Endothelial cell of umbilical vein (primary cell): Measurements from ENCODE around the gene ODAD4. TPM values are rescaled to one million over a fixed set of nuclear protein-coding genes. Genes with fewer than 3 reads are reported as not detected.

Source experiments
- BruUV-seq: library from RNA; stranded (reverse); fragments of 400-500 nt; replicated peaks from 2 replicates; lab custom pipeline; 2021; lab: Mats Ljungman, UMichigan
- CTCF ChIA-PET: fragments of 300-600, 350-600 bp; sonication (Branson Sonifier 250); formaldehyde crosslinking; loops from one replicate; lab custom pipeline; 2021; ENCODE audit warnings: antibody characterized with exemption, inconsistent platforms; lab: Charles Lee
- POLR2A ChIA-PET: fragments of 300-600, 350-600 bp; sonication (Branson Sonifier 250); formaldehyde crosslinking; loops from one replicate; lab custom pipeline; 2021; ENCODE audit warnings: antibody characterized with exemption, inconsistent platforms; lab: Charles Lee
- DNase-seq: peaks from one replicate; pipeline ENCODE4 v3.0.0-alpha.2; 2011; ENCODE audit warnings: low read depth, low spot score
- FAIRE-seq: peaks from 2 replicates; lab custom pipeline; 2011; peaks lifted over from hg19 to GRCh38; lab: Jason Lieb, UNC
- H2AFZ ChIP-seq: 2 replicates; pipeline ENCODE4 v1.6.0; 2012; ENCODE audit warnings: low read depth, low read length, control low read depth, inconsistent platforms
- H3K27ac ChIP-seq: 2 replicates; pipeline ENCODE4 v1.5.1; 2011; ENCODE audit warnings: low read depth, mild to moderate bottlenecking, control low read depth, low read length, moderate library complexity; ENCODE audit not compliant: insufficient read depth
- H3K27me3 ChIP-seq, 2 experiments: 2 replicates each; pipeline versions ENCODE4 v1.6.0 to v1.6.1; 2011; ENCODE audit warnings: low read length in 2 of 2, mixed read lengths in 1 of 2; ENCODE audit not compliant: control insufficient read depth in 2 of 2, insufficient read depth in 2 of 2
- H3K36me3 ChIP-seq, 2 experiments: 2 replicates in 1 of 2; 3 replicates in 1 of 2; pipeline ENCODE4 v1.5.1; 2011; ENCODE audit warnings: low read length in 2 of 2, mild to moderate bottlenecking in 1 of 2, moderate library complexity in 1 of 2; ENCODE audit not compliant: control insufficient read depth in 2 of 2, insufficient read depth in 2 of 2; ENCODE audit errors: extremely low read depth in 1 of 2
- H3K4me1 ChIP-seq: 3 replicates; pipeline ENCODE4 v1.5.1; 2011; ENCODE audit warnings: mild to moderate bottlenecking, low read length; ENCODE audit not compliant: control insufficient read depth, insufficient read depth; ENCODE audit errors: extremely low read depth
- H3K4me2 ChIP-seq: 2 replicates; pipeline ENCODE4 v1.6.1; 2011; ENCODE audit warnings: low read length, control low read depth, mixed read lengths; ENCODE audit not compliant: insufficient read depth
- H3K4me3 ChIP-seq, 3 experiments: fragments of 200-600 bp in 1 of 3; sonication (generic), shearing (Covaris generic) in 1 of 3; replicated peaks in 1 of 3; 2 replicates each; pipeline ENCODE4 v1.5.1; 2011 to 2016; ENCODE audit warnings: control low read depth in 3 of 3, low read length in 3 of 3, mild to moderate bottlenecking in 2 of 3, inconsistent platforms in 1 of 3, low read depth in 1 of 3, moderate library complexity in 1 of 3; ENCODE audit not compliant: insufficient read depth in 1 of 3
- H3K79me2 ChIP-seq: 2 replicates; pipeline ENCODE4 v1.6.0; 2012; ENCODE audit warnings: low read length, inconsistent platforms; ENCODE audit not compliant: control insufficient read depth, insufficient read depth
- H3K9ac ChIP-seq: replicated peaks from 2 replicates; pipeline ENCODE3; 2011; ENCODE audit warnings: low read length, control low read depth; ENCODE audit not compliant: insufficient read depth; ENCODE audit errors: extremely low read depth
- H3K9me1 ChIP-seq: replicated peaks from 3 replicates; pipeline ENCODE4 v1.6.0; 2011; ENCODE audit warnings: mild to moderate bottlenecking, low read length; ENCODE audit not compliant: control insufficient read depth, insufficient read depth; ENCODE audit errors: extremely low read depth
- H3K9me3 ChIP-seq: replicated peaks from 2 replicates; pipeline ENCODE4 v1.5.1; 2012; ENCODE audit warnings: low read length, inconsistent platforms; ENCODE audit not compliant: control insufficient read depth, insufficient read depth
- H4K20me1 ChIP-seq: replicated peaks from 2 replicates; pipeline ENCODE3; 2011; ENCODE audit warnings: mild to moderate bottlenecking, low read length; ENCODE audit not compliant: control insufficient read depth, insufficient read depth; ENCODE audit errors: extremely low read depth
- EZH2 ChIP-seq: IDR thresholded peaks from 2 replicates; pipeline ENCODE4 v1.6.1; 2012; ENCODE audit warnings: borderline replicate concordance, low read depth, mild to moderate bottlenecking, moderate library complexity, low read length, inconsistent platforms; ENCODE audit not compliant: severe bottlenecking
- FOS ChIP-seq: IDR thresholded peaks from 2 replicates; pipeline ENCODE4 v1.6.1; 2011; ENCODE audit warnings: mild to moderate bottlenecking, low read length, moderate library complexity, borderline replicate concordance; ENCODE audit not compliant: insufficient read depth
- GATA2 ChIP-seq: IDR thresholded peaks from 2 replicates; pipeline ENCODE4 v1.7.0; 2011; ENCODE audit warnings: low read depth, mild to moderate bottlenecking, moderate library complexity, mixed read lengths, low read length; ENCODE audit not compliant: insufficient read length, insufficient read depth
- JUN ChIP-seq: IDR thresholded peaks from 2 replicates; pipeline ENCODE4 v1.6.1; 2011; ENCODE audit warnings: borderline replicate concordance, low read depth; ENCODE audit not compliant: insufficient read length, insufficient read depth
- MYC ChIP-seq: IDR thresholded peaks from one replicate; pipeline ENCODE4 v1.6.1; 2011; ENCODE audit warnings: mild to moderate bottlenecking, low read depth, low read length
- POLR2A ChIP-seq: IDR thresholded peaks from 2 replicates; pipeline ENCODE4 v1.6.1; 2012; ENCODE audit warnings: low read depth, mild to moderate bottlenecking, control low read depth, low read length
- POLR2AphosphoS5 ChIP-seq: IDR thresholded peaks from 2 replicates; pipeline ENCODE4 v1.6.1; 2012; ENCODE audit warnings: low read depth, mild to moderate bottlenecking, control low read depth, low read length, moderate library complexity; ENCODE audit not compliant: insufficient read depth
- dilution Hi-C: fragments of 300-500 bp; cut with MboI; formaldehyde crosslinking; loops from one replicate; pipeline ENCODE4 v1.15.0; 2019; ENCODE audit warnings: low sequenced_read_pairs; ENCODE audit not compliant: extremely low pct_ligation_motif_present
- intact Hi-C: fragments of 100-400 bp; cut with micrococcal nuclease; formaldehyde crosslinking; loops from one replicate; pipeline ENCODE4 v1.10.0; 2022
- polyA plus RNA-seq, 4 experiments: library from polyadenylated mRNA; depleted of rRNA in 3 of 4; stranded (reverse) in 3 of 4; unstranded in 1 of 4; fragments of >200 nt; gene quantifications; 2 replicates each; pipeline versions ENCODE4 v1.2.1 to v1.2.3, GENCODE V29; 2011 to 2012; ENCODE audit warnings: missing spikeins in 1 of 4
- total RNA-seq: library from RNA; stranded (reverse); gene quantifications from 2 replicates; pipeline ENCODE4 v1.2.3, GENCODE V29; 2021
- TF ChIP-seq, protein P1 (sequence below): IDR thresholded peaks from 2 replicates; pipeline ENCODE4 v1.6.1; 2011; ENCODE audit not compliant: insufficient read depth, insufficient read length
- TF ChIP-seq, protein P2 (sequence below), 2 donors: IDR thresholded peaks; 1 replicate in 1 of 2; 2 replicates in 1 of 2; pipeline ENCODE4 v1.5.1; 2011; ENCODE audit warnings: low read length in 2 of 2, mild to moderate bottlenecking in 2 of 2, moderate library complexity in 2 of 2, control low read depth in 1 of 2, inconsistent platforms in 1 of 2, low read depth in 1 of 2; ENCODE audit not compliant: insufficient read depth in 1 of 2; ENCODE audit errors: extremely low read depth in 1 of 2

The ODAD4 gene
- total and polyA plus RNA-seq, 2 donors (not counting 3 experiments of a cell fraction or from before 2014, with no cell fraction given): 0.19 to 1.0 TPM

DNA sequence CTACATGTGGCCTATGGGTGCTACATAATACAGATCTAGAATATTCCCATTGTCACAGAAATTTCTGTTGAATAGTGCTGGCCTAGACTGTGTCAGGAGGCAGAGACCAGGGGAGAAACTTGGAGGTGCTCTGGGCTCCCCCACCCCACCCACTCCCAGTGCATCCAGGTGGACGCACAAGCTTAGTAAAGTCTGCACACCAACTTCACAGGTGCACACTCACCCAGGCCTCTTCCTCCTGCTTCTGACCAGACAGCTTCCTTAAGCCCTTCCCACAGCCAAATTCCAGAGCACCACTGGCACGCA lies 28.6 kb downstream of the ODAD4 start:
- DNase-seq (no peak), FAIRE-seq (no peak)
- ChIA-PET POLR2A (interaction anchor here (0.6 to 1.0 kb wide), 3 partner anchors 40 to 145 kb away, joined by 3 read pairs; partner anchors contain the start of genes ACLY and NKIRAS2), CTCF (interaction anchor here (0.6 to 4.1 kb wide), 24 partner anchors 9 to 263 kb away, joined by 3 to 28 read pairs (median 4); partner anchors contain the start of genes ACLY, DHX58, KLHL11 and ODAD4)
- Histone ChIP-seq H3K27ac (no peak overlapping the region), H3K79me2 (no peaks in the 10 kb centered on the region), H3K27me3 (no peaks in the 10 kb centered on the region), H3K36me3 (no peaks in the 10 kb centered on the region), H3K4me1 (peaks cover 9% of the 10 kb centered on the region), H3K9ac (no peak overlapping the region), H4K20me1 (no peaks in the 10 kb centered on the region), H3K9me3 (no peaks in the 10 kb centered on the region), H2AFZ (no peak overlapping the region), H3K4me3 (no peak overlapping the region), H3K4me2 (no peak overlapping the region), H3K9me1 (no peaks in the 10 kb centered on the region)
- BruUV-seq: no TSS peak
- intact Hi-C loops (loop anchor here (1.0 to 5.0 kb wide), 4 partner anchors 29 to 221 kb away; partner anchors contain the start of genes FKBP10, ODAD4 and P3H4), dilution Hi-C loops (loop anchor here (25.0 kb wide), 1 partner anchor 153 kb away; the partner anchor contains the start of genes DHX58, HSPB9 and KAT2A)
- TF ChIP-seq JUN: no peak
- no peak for TF ChIP-seq POLR2AphosphoS5
- TF ChIP-seq POLR2A: no peak
- TF ChIP-seq MYC: no peak
- TF ChIP-seq, protein P1, sequence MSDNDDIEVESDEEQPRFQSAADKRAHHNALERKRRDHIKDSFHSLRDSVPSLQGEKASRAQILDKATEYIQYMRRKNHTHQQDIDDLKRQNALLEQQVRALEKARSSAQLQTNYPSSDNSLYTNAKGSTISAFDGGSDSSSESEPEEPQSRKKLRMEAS: no peak
- no peak for TF ChIP-seq EZH2
- no peak for TF ChIP-seq GATA2
- TF ChIP-seq FOS: no peak
- TF ChIP-seq, protein P2, sequence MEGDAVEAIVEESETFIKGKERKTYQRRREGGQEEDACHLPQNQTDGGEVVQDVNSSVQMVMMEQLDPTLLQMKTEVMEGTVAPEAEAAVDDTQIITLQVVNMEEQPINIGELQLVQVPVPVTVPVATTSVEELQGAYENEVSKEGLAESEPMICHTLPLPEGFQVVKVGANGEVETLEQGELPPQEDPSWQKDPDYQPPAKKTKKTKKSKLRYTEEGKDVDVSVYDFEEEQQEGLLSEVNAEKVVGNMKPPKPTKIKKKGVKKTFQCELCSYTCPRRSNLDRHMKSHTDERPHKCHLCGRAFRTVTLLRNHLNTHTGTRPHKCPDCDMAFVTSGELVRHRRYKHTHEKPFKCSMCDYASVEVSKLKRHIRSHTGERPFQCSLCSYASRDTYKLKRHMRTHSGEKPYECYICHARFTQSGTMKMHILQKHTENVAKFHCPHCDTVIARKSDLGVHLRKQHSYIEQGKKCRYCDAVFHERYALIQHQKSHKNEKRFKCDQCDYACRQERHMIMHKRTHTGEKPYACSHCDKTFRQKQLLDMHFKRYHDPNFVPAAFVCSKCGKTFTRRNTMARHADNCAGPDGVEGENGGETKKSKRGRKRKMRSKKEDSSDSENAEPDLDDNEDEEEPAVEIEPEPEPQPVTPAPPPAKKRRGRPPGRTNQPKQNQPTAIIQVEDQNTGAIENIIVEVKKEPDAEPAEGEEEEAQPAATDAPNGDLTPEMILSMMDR (IDR thresholded peaks at IDR 0.05; ENCODE audit: extremely low read depth in 1 of 2, insufficient read depth in 1 of 2, low read depth in 1 of 2, low read length in 2 of 2): no peak
